ENCODE measurements around the gene DPYSL3. TPM values are rescaled to one million over a fixed set of nuclear protein-coding genes. Genes with fewer than 3 reads are reported as not detected.

DPYSL3 gene
- polyA plus RNA-seq, 6 donors from 2014 or later, result not detected

GRCh38 chr5:147411359-147412319 is 98.2 kb downstream of the DPYSL3 start:
- DNase-seq (no peak), ATAC-seq (ENCODE audit: low read depth in 2 of 2) (no peak)
- no peaks in the 10 kb centered on the region for H3K36me3 Mint-ChIP-seq
- H3K27me3 Mint-ChIP-seq, result no peaks in the 10 kb centered on the region
- no peak overlapping the region for H3K27ac Mint-ChIP-seq
- H3K4me3 Mint-ChIP-seq, result no peak overlapping the region
- H3K9me3 Mint-ChIP-seq, result no peaks in the 10 kb centered on the region
- no peaks in the 10 kb centered on the region for H3K4me1 Mint-ChIP-seq

GRCh38 chr5:147410496-147411358 is 99.1 kb downstream of the DPYSL3 start:
- Mint-ChIP-seq H3K27ac (no peak overlapping the region), H3K27me3 (no peaks in the 10 kb centered on the region), H3K4me1 (no peaks in the 10 kb centered on the region)

GRCh38 chr5:147408980-147409379 is 100.9 kb downstream of the DPYSL3 start:
- Mint-ChIP-seq H3K27ac (no peak overlapping the region), H3K27me3 (peaks cover 0 to 5% (median 0%) of the 10 kb centered on the region in 3 donors), H3K4me3 (no peak overlapping the region), H3K4me1 (no peaks in the 10 kb centered on the region), H3K9me3 (no peaks in the 10 kb centered on the region), H3K36me3 (no peaks in the 10 kb centered on the region)
- DNase-seq, result no peak
- no peak for ATAC-seq (ENCODE audit: low read depth in 2 of 2)

More at GRCh38 chr5:147410496-147411358, 99.1 kb downstream of the DPYSL3 start:
- DNase-seq, result no peak
- no peak for ATAC-seq (ENCODE audit: low read depth in 2 of 2)
- no peaks in the 10 kb centered on the region for H3K36me3 Mint-ChIP-seq
- H3K9me3 Mint-ChIP-seq, result no peaks in the 10 kb centered on the region
- no peak overlapping the region for H3K4me3 Mint-ChIP-seq

GRCh38 chr5:147407094-147407681 is 102.7 kb downstream of the DPYSL3 start:
- no peak overlapping the region for H3K4me3 Mint-ChIP-seq
- H3K4me1 Mint-ChIP-seq, result no peaks in the 10 kb centered on the region
- ATAC-seq (ENCODE audit: low read depth in 2 of 2), result no peak
- no peaks in the 10 kb centered on the region for H3K9me3 Mint-ChIP-seq
- no peak overlapping the region for H3K27ac Mint-ChIP-seq
- DNase-seq, result no peak
- no peaks in the 10 kb centered on the region for H3K36me3 Mint-ChIP-seq
- peaks cover 0 to 8% (median 0%) of the 10 kb centered on the region in 3 donors for H3K27me3 Mint-ChIP-seq

GRCh38 chr5:147406636-147407035 is 103.2 kb downstream of the DPYSL3 start:
- Mint-ChIP-seq H3K36me3 (no peaks in the 10 kb centered on the region), H3K27ac (no peak overlapping the region), H3K9me3 (no peaks in the 10 kb centered on the region), H3K4me3 (no peak overlapping the region), H3K27me3 (peaks cover 0 to 8% (median 0%) of the 10 kb centered on the region in 3 donors), H3K4me1 (no peaks in the 10 kb centered on the region)
- ATAC-seq (ENCODE audit: low read depth in 2 of 2) (no peak), DNase-seq (no peak)

- no peaks in the 10 kb centered on the region for H3K9me3 Mint-ChIP-seq
- ATAC-seq (ENCODE audit: low read depth in 2 of 2), result no peak
Observed at GRCh38 chr5:147404706-147405105, 105.2 kb downstream of the DPYSL3 start.

GRCh38 chr5:147403651-147404640 is 105.9 kb downstream of the DPYSL3 start:
- Mint-ChIP-seq H3K4me1 (no peaks in the 10 kb centered on the region), H3K9me3 (no peaks in the 10 kb centered on the region), H3K4me3 (no peak overlapping the region), H3K27me3 (peaks cover 0 to 8% (median 0%) of the 10 kb centered on the region in 3 donors), H3K27ac (peak overlapping the region in 1 of 6 donors; percentile 59), H3K36me3 (no peaks in the 10 kb centered on the region)
- DNase-seq (no peak), ATAC-seq (ENCODE audit: low read depth in 2 of 2) (no peak)

More at GRCh38 chr5:147404706-147405105, 105.2 kb downstream of the DPYSL3 start:
- no peaks in the 10 kb centered on the region for H3K4me1 Mint-ChIP-seq
- no peak overlapping the region for H3K4me3 Mint-ChIP-seq
- H3K27ac Mint-ChIP-seq, result no peak overlapping the region
- DNase-seq, result no peak
- H3K36me3 Mint-ChIP-seq, result no peaks in the 10 kb centered on the region
- H3K27me3 Mint-ChIP-seq, result peaks cover 0 to 8% (median 0%) of the 10 kb centered on the region in 3 donors

- Mint-ChIP-seq H3K4me1 (no peaks in the 10 kb centered on the region), H3K27ac (peak overlapping the region in 2 of 6 donors; percentile 33 to 47), H3K36me3 (no peaks in the 10 kb centered on the region), H3K27me3 (peaks cover 0 to 8% (median 0%) of the 10 kb centered on the region in 3 donors), H3K9me3 (peaks cover 0 to 1% (median 0%) of the 10 kb centered on the region in 7 donors), H3K4me3 (no peak overlapping the region)
- no peak for ATAC-seq (ENCODE audit: low read depth in 2 of 2)
- DNase-seq, result no peak
Observed at GRCh38 chr5:147400881-147401280, 109.0 kb downstream of the DPYSL3 start.

GRCh38 chr5:147400126-147400809 is 109.6 kb downstream of the DPYSL3 start:
- DNase-seq (no peak), ATAC-seq (ENCODE audit: low read depth in 2 of 2) (no peak)
- peak overlapping the region in 2 of 6 donors; percentile 33 to 47 for H3K27ac Mint-ChIP-seq
- no peaks in the 10 kb centered on the region for H3K4me1 Mint-ChIP-seq
- no peaks in the 10 kb centered on the region for H3K36me3 Mint-ChIP-seq
- peaks cover 0 to 8% (median 0%) of the 10 kb centered on the region in 3 donors for H3K27me3 Mint-ChIP-seq
- no peak overlapping the region for H3K4me3 Mint-ChIP-seq
- H3K9me3 Mint-ChIP-seq, result peaks cover 0 to 5% (median 0%) of the 10 kb centered on the region in 7 donors

- ATAC-seq (ENCODE audit: low read depth in 2 of 2) (no peak), DNase-seq (no peak)
- no peaks in the 10 kb centered on the region for H3K4me1 Mint-ChIP-seq
- peaks cover 0 to 5% (median 0%) of the 10 kb centered on the region in 7 donors for H3K9me3 Mint-ChIP-seq
- H3K4me3 Mint-ChIP-seq, result no peak overlapping the region
- no peaks in the 10 kb centered on the region for H3K36me3 Mint-ChIP-seq
- no peak overlapping the region for H3K27ac Mint-ChIP-seq
- H3K27me3 Mint-ChIP-seq, result peaks cover 0 to 2% (median 0%) of the 10 kb centered on the region in 3 donors
Observed at GRCh38 chr5:147398860-147399259, 111.0 kb downstream of the DPYSL3 start.

- no peak for DNase-seq
- no peaks in the 10 kb centered on the region for H3K27me3 Mint-ChIP-seq
- H3K36me3 Mint-ChIP-seq, result no peaks in the 10 kb centered on the region
- H3K4me3 Mint-ChIP-seq, result no peak overlapping the region
- no peak for ATAC-seq (ENCODE audit: low read depth in 2 of 2)
- no peaks in the 10 kb centered on the region for H3K4me1 Mint-ChIP-seq
- H3K9me3 Mint-ChIP-seq, result peaks cover 0 to 9% (median 0%) of the 10 kb centered on the region in 7 donors
- peak overlapping the region in 1 of 6 donors; percentile 7 for H3K27ac Mint-ChIP-seq
Observed at GRCh38 chr5:147397616-147398015, 112.3 kb downstream of the DPYSL3 start.

Measured in naive B cell (primary cell).